ENCODE measurements around the gene ZFR2.
"Not testable (repeated sequence)": the region's sequence is repeated elsewhere in the genome, so short reads cannot be mapped to it uniquely, and the experiment has no call there.

Gene ZFR2

GRCh38 chr19:3836887-3837286 lies 32.0 kb downstream of the ZFR2 start:
- no peak for DNase-seq

GRCh38 chr19:3835055-3835435 lies 33.8 kb downstream of the ZFR2 start:
- no peak for DNase-seq

- no peak for DNase-seq
These were observed 34.3 kb downstream of the ZFR2 start for GRCh38 chr19:3834349-3835054.

GRCh38 chr19:3833578-3834348 lies 35.1 kb downstream of the ZFR2 start:
- no peak for DNase-seq

GRCh38 chr19:3832001-3832400 lies 36.8 kb downstream of the ZFR2 start:
- DNase-seq = no peak

- DNase-seq = no peak
These were observed 37.2 kb downstream of the ZFR2 start for GRCh38 chr19:3831601-3832000.

- DNase-seq = no peak
These were observed 37.9 kb downstream of the ZFR2 start for GRCh38 chr19:3830621-3831589.

GRCh38 chr19:3827306-3827705 lies 41.5 kb downstream of the ZFR2 start:
- no peak for DNase-seq

- DNase-seq = no peak
These were observed 42.7 kb downstream of the ZFR2 start for GRCh38 chr19:3826163-3826562.

- no peak for DNase-seq
These were observed 43.4 kb downstream of the ZFR2 start for GRCh38 chr19:3825286-3825956.

GRCh38 chr19:3823350-3823713 lies 45.5 kb downstream of the ZFR2 start:
- no peak for DNase-seq

GRCh38 chr19:3822683-3823349 lies 46.0 kb downstream of the ZFR2 start:
- no peak for DNase-seq

- peak; percentile 84 for DNase-seq
These were observed 46.9 kb downstream of the ZFR2 start for GRCh38 chr19:3821857-3822364.

- DNase-seq = no peak
These were observed 47.7 kb downstream of the ZFR2 start for GRCh38 chr19:3821156-3821555.

- no peak for DNase-seq
These were observed 48.8 kb downstream of the ZFR2 start for GRCh38 chr19:3819989-3820388.

- DNase-seq = no peak
These were observed 49.9 kb downstream of the ZFR2 start for GRCh38 chr19:3818918-3819317.

GRCh38 chr19:3818466-3818865 lies 50.4 kb downstream of the ZFR2 start:
- no peak for DNase-seq

- DNase-seq = no peak
These were observed 51.1 kb downstream of the ZFR2 start for GRCh38 chr19:3817761-3818160.

GRCh38 chr19:3816566-3817218 lies 52.1 kb downstream of the ZFR2 start:
- no peak for DNase-seq

GRCh38 chr19:3816148-3816547 lies 52.7 kb downstream of the ZFR2 start:
- DNase-seq = not testable (repeated sequence)

- DNase-seq = no peak
These were observed 54.2 kb downstream of the ZFR2 start for GRCh38 chr19:3814648-3815047.
